ENCODE measurements around the gene LY86.

LY86 gene

DNA sequence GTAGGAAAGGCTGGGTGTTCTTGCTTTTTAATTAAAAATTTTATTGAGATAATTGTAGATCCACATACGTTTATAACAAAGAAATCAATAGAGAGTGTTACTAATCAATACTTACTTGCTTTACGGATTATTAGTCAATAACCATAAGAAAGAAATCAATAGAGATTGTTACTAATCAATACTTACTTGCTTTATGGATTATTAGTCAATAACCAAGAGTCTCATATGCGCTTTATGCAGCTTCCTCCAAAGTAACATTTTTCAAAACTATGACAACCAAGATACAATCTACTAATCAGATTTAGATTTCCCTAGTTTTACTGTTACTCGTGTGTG, 31.0 kb upstream of the LY86 start:
- H3K27ac ChIP-seq (ENCODE audit: low read depth, low read length): no peak overlapping the region
- no peak overlapping the region for H2AFZ ChIP-seq (ENCODE audit: low read depth, low read length, severe bottlenecking)
- no peaks in the 10 kb centered on the region for H3K9me2 ChIP-seq (replicated peaks; ENCODE audit: insufficient read depth, low read length)
- no peaks in the 10 kb centered on the region for H3K79me2 ChIP-seq (ENCODE audit: insufficient read depth, low read length)
- H3K9me3 ChIP-seq (ENCODE audit: insufficient read depth, low read length): no peaks in the 10 kb centered on the region
- H3K27me3 ChIP-seq (ENCODE audit: low read length): no peaks in the 10 kb centered on the region
- H3K9ac ChIP-seq (ENCODE audit: low read length): no peak overlapping the region
- H3K4me2 ChIP-seq (ENCODE audit: low read depth, low read length, poor library complexity, severe bottlenecking): no peak overlapping the region
- H4K20me1 ChIP-seq (ENCODE audit: low read depth, low read length): no peaks in the 10 kb centered on the region
- no peak overlapping the region for H3K4me3 ChIP-seq (ENCODE audit: insufficient read depth, low read length, poor library complexity, severe bottlenecking)
- no peak for TF ChIP-seq EZH2phosphoT487 (conservative IDR thresholded peaks at IDR 0.05; ENCODE audit: low read length)
- TF ChIP-seq CTCF (IDR thresholded peaks at IDR 0.05; ENCODE audit: insufficient read depth, low read length, poor library complexity, severe bottlenecking): no peak
- H3F3A ChIP-seq (ENCODE audit: insufficient read depth): no peaks in the 10 kb centered on the region
- H3K36me3 ChIP-seq (ENCODE audit: low read length): no peaks in the 10 kb centered on the region

GRCh38 chr6:6557886-6558285, 30.6 kb upstream of the LY86 start:
- Histone ChIP-seq H3K9ac (ENCODE audit: low read length) (no peak overlapping the region), H3K27me3 (ENCODE audit: low read length) (no peaks in the 10 kb centered on the region), H3K27ac (ENCODE audit: low read depth, low read length) (no peak overlapping the region), H3K79me2 (ENCODE audit: insufficient read depth, low read length) (no peaks in the 10 kb centered on the region), H3K9me3 (ENCODE audit: insufficient read depth, low read length) (no peaks in the 10 kb centered on the region), H3F3A (ENCODE audit: insufficient read depth) (no peaks in the 10 kb centered on the region), H3K36me3 (ENCODE audit: low read length) (no peaks in the 10 kb centered on the region), H4K20me1 (ENCODE audit: low read depth, low read length) (no peaks in the 10 kb centered on the region), H3K4me2 (ENCODE audit: low read depth, low read length, poor library complexity, severe bottlenecking) (no peak overlapping the region), H3K4me3 (ENCODE audit: insufficient read depth, low read length, poor library complexity, severe bottlenecking) (no peak overlapping the region), H3K9me2 (replicated peaks; ENCODE audit: insufficient read depth, low read length) (no peaks in the 10 kb centered on the region), H2AFZ (ENCODE audit: low read depth, low read length, severe bottlenecking) (no peak overlapping the region)
- TF ChIP-seq CTCF (IDR thresholded peaks at IDR 0.05; ENCODE audit: insufficient read depth, low read length, poor library complexity, severe bottlenecking) (no peak), EZH2phosphoT487 (conservative IDR thresholded peaks at IDR 0.05; ENCODE audit: low read length) (no peak)

DNA sequence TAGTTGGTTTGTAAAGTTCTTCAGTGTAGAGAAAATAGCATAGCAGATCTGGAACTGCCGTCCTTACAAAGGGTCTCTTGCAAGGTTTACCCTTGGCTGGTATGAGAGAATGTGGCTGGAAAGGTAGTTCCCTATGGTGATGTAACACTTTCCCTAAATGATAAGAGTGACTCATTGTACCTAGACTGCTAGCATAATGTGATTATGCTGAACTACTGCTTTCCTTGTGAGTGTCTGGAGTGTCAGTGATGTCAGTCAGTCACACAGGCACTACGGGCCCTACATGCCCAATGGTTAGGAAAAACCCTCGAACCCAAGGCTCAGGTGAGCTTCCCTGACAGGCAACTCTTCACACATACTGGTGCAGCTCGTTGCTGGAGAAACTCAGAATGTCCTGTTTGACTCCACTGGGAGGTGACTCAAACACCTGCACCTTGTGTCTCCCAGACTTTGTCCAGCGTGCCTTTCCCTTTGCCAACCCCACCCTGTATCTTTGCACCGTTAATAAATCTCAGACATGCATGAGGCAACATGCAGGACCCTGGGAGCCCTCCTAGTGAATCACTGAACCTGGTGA, 28.4 kb upstream of the LY86 start:
- Histone ChIP-seq H3K36me3 (ENCODE audit: low read length) (no peaks in the 10 kb centered on the region), H3F3A (ENCODE audit: insufficient read depth) (no peaks in the 10 kb centered on the region), H4K20me1 (ENCODE audit: low read depth, low read length) (no peaks in the 10 kb centered on the region), H3K79me2 (ENCODE audit: insufficient read depth, low read length) (no peaks in the 10 kb centered on the region), H3K9me2 (replicated peaks; ENCODE audit: insufficient read depth, low read length) (no peaks in the 10 kb centered on the region), H3K4me3 (ENCODE audit: insufficient read depth, low read length, poor library complexity, severe bottlenecking) (no peak overlapping the region), H3K27me3 (ENCODE audit: low read length) (no peaks in the 10 kb centered on the region), H3K27ac (ENCODE audit: low read depth, low read length) (no peak overlapping the region), H3K9ac (ENCODE audit: low read length) (no peak overlapping the region), H2AFZ (ENCODE audit: low read depth, low read length, severe bottlenecking) (no peak overlapping the region), H3K4me2 (ENCODE audit: low read depth, low read length, poor library complexity, severe bottlenecking) (no peak overlapping the region), H3K9me3 (ENCODE audit: insufficient read depth, low read length) (no peaks in the 10 kb centered on the region)
- TF ChIP-seq CTCF (IDR thresholded peaks at IDR 0.05; ENCODE audit: insufficient read depth, low read length, poor library complexity, severe bottlenecking): no peak
- no peak for TF ChIP-seq EZH2phosphoT487 (conservative IDR thresholded peaks at IDR 0.05; ENCODE audit: low read length)

Measured in SU-DHL-6 (cell line).